H9 (cell line): ENCODE results near the gene TMCC3. TPM values are rescaled to one million over a fixed set of nuclear protein-coding genes. Genes with fewer than 3 reads are reported as not detected.

Experiments used
- DNase-seq: peaks from one replicate; pipeline ENCODE4 v3.0.0-alpha.2; 2017
- H2AFZ ChIP-seq: one replicate; pipeline ENCODE4 v1.6.1; 2013; ENCODE audit warnings: mild to moderate bottlenecking, low read length, control low read depth, moderate library complexity
- H2AK5ac ChIP-seq: 2 replicates; pipeline ENCODE4 v1.6.1; 2013; ENCODE audit warnings: low read length, control low read depth, mixed read lengths; ENCODE audit not compliant: insufficient read length
- H2BK120ac ChIP-seq: one replicate; pipeline ENCODE4 v1.6.1; 2013; ENCODE audit warnings: low read depth, mild to moderate bottlenecking, low read length, control low read depth, inconsistent platforms; ENCODE audit not compliant: poor library complexity, severe bottlenecking
- H2BK12ac ChIP-seq: 2 replicates; pipeline ENCODE4 v1.6.1; 2013; ENCODE audit warnings: low read length, control low read depth, mixed read lengths, low read depth; ENCODE audit not compliant: insufficient read length
- H2BK15ac ChIP-seq: 2 replicates; pipeline ENCODE4 v1.6.1; 2013; ENCODE audit warnings: low read depth, low read length, control low read depth
- H2BK20ac ChIP-seq: one replicate; pipeline ENCODE4 v1.6.1; 2013; ENCODE audit warnings: low read depth, mild to moderate bottlenecking, low read length, control low read depth, inconsistent platforms; ENCODE audit not compliant: poor library complexity, severe bottlenecking
- H2BK5ac ChIP-seq: 2 replicates; pipeline ENCODE4 v1.6.1; 2013; ENCODE audit warnings: low read length, control low read depth, mixed read lengths; ENCODE audit not compliant: insufficient read length
- H3K14ac ChIP-seq: 2 replicates; pipeline ENCODE4 v1.6.1; 2013; ENCODE audit warnings: low read length, control low read depth; ENCODE audit not compliant: insufficient read depth
- H3K18ac ChIP-seq: 2 replicates; pipeline ENCODE4 v1.6.1; 2013; ENCODE audit warnings: low read depth, mild to moderate bottlenecking, mixed read lengths, low read length, control low read depth; ENCODE audit not compliant: insufficient read length
- H3K23ac ChIP-seq: 2 replicates; pipeline ENCODE4 v1.6.1; 2013; ENCODE audit warnings: low read length, control low read depth, mixed read lengths, low read depth; ENCODE audit not compliant: insufficient read length
- H3K23me2 ChIP-seq: 2 replicates; pipeline ENCODE4 v1.6.1; 2013; ENCODE audit warnings: low read depth, mild to moderate bottlenecking, mixed read lengths, low read length, control low read depth; ENCODE audit not compliant: insufficient read length, poor library complexity, severe bottlenecking
- H3K27ac ChIP-seq: 2 replicates; pipeline ENCODE4 v1.5.1; 2013; ENCODE audit warnings: low read length, control low read depth, mixed read lengths, low read depth; ENCODE audit not compliant: insufficient read length
- H3K27me3 ChIP-seq: 2 replicates; pipeline ENCODE4 v1.6.1; 2013; ENCODE audit warnings: low read length, control low read depth, inconsistent platforms; ENCODE audit not compliant: insufficient read depth
- H3K4ac ChIP-seq: 2 replicates; pipeline ENCODE4 v1.6.1; 2013; ENCODE audit warnings: low read depth, mild to moderate bottlenecking, control low read depth, inconsistent platforms, low read length, moderate library complexity
- H3K4me1 ChIP-seq: 2 replicates; pipeline ENCODE4 v1.6.1; 2013; ENCODE audit warnings: low read length, control low read depth, inconsistent platforms; ENCODE audit not compliant: insufficient read depth
- H3K4me2 ChIP-seq: 2 replicates; pipeline ENCODE4 v1.6.1; 2013; ENCODE audit warnings: low read length, control low read depth, mixed read lengths; ENCODE audit not compliant: insufficient read length, insufficient read depth
- H3K56ac ChIP-seq: 2 replicates; pipeline ENCODE4 v1.6.1; 2013; ENCODE audit warnings: low read depth, mild to moderate bottlenecking, mixed read lengths, low read length, control low read depth; ENCODE audit not compliant: insufficient read length
- H3K79me1 ChIP-seq: 2 replicates; pipeline ENCODE4 v1.6.1; 2013; ENCODE audit warnings: low read depth, mild to moderate bottlenecking, moderate library complexity, low read length, control low read depth, inconsistent platforms; ENCODE audit not compliant: insufficient read depth, poor library complexity, severe bottlenecking
- H3K79me2 ChIP-seq: 2 replicates; pipeline ENCODE4 v1.6.1; 2013; ENCODE audit warnings: low read length, control low read depth, inconsistent platforms; ENCODE audit not compliant: insufficient read depth
- H3K9ac ChIP-seq: 2 replicates; pipeline ENCODE4 v1.6.1; 2013; ENCODE audit warnings: low read length, control low read depth, mixed read lengths; ENCODE audit not compliant: insufficient read length; ENCODE audit errors: extremely low read depth
- H3K9me3 ChIP-seq: one replicate; pipeline ENCODE4 v1.6.1; 2013; ENCODE audit warnings: low read depth, low read length, inconsistent platforms; ENCODE audit not compliant: control insufficient read depth
- H3T11ph ChIP-seq: one replicate; pipeline ENCODE4 v1.6.1; 2013; ENCODE audit warnings: mild to moderate bottlenecking, low read length, control low read depth, inconsistent platforms
- H4K20me1 ChIP-seq: one replicate; pipeline ENCODE4 v1.6.1; 2013; ENCODE audit not compliant: control insufficient read depth, insufficient read length, insufficient read depth
- H4K5ac ChIP-seq: 2 replicates; pipeline ENCODE4 v1.6.1; 2013; ENCODE audit warnings: low read depth, mild to moderate bottlenecking, mixed read lengths, low read length, control low read depth; ENCODE audit not compliant: insufficient read length
- H4K8ac ChIP-seq: replicated peaks from 2 replicates; pipeline ENCODE4 v1.6.1; 2013; ENCODE audit warnings: low read length, control low read depth, mixed read lengths, low read depth; ENCODE audit not compliant: insufficient read length
- H4K91ac ChIP-seq: 2 replicates; pipeline ENCODE4 v1.6.1; 2013; ENCODE audit warnings: low read depth, mild to moderate bottlenecking, moderate library complexity, mixed read lengths, low read length, control low read depth; ENCODE audit not compliant: insufficient read length
- H3K27ac Mint-ChIP-seq, 3 experiments: 2 replicates in 2 of 3; 3 replicates in 1 of 3; pipeline ENCODE4 v1.8.0; 2020 to 2021; ENCODE audit warnings: mixed read lengths in 3 of 3, mild to moderate bottlenecking in 1 of 3, moderate library complexity in 1 of 3
- H3K27me3 Mint-ChIP-seq: 2 replicates; pipeline ENCODE4 v1.8.0; 2021; ENCODE audit warnings: low read depth, mild to moderate bottlenecking, moderate library complexity, mixed read lengths
- H3K36me3 Mint-ChIP-seq, 3 experiments: 2 replicates in 2 of 3; 3 replicates in 1 of 3; pipeline ENCODE4 v1.8.0; 2020 to 2021; ENCODE audit warnings: low read depth in 3 of 3, mixed read lengths in 3 of 3; ENCODE audit not compliant: insufficient read depth in 1 of 3
- H3K4me1 Mint-ChIP-seq, 2 experiments: 2 replicates each; pipeline ENCODE4 v1.8.0; 2020; ENCODE audit warnings: mixed read lengths in 2 of 2
- H3K4me3 Mint-ChIP-seq, 2 experiments: 2 replicates in 1 of 2; 3 replicates in 1 of 2; pipeline ENCODE4 v1.8.0; 2020 to 2021; ENCODE audit warnings: mild to moderate bottlenecking in 2 of 2, mixed read lengths in 2 of 2, moderate library complexity in 1 of 2
- H3K9me3 Mint-ChIP-seq, 2 experiments: 2 replicates in 1 of 2; 3 replicates in 1 of 2; pipeline ENCODE4 v1.8.0; 2020; ENCODE audit warnings: mild to moderate bottlenecking in 2 of 2, mixed read lengths in 2 of 2, moderate library complexity in 1 of 2
- CTCF ChIP-seq: fragments of 200-600 bp; sonication (generic); conservative IDR thresholded peaks from 3 replicates; pipeline ENCODE4 v1.8.0; 2021; ENCODE audit warnings: antibody characterized with exemption, mild to moderate bottlenecking
- WGBS: extraction: QIAGEN DNeasy Blood & Tissue Kit; methylation state at CpG from one replicate; pipeline ENCODE4 v1.1.7; 2013; ENCODE audit warnings: missing lambda C conversion rate, low lambda C conversion rate, mixed read lengths; ENCODE audit not compliant: insufficient read length; ENCODE audit errors: extremely low coverage; 5-methylcytosine and 5-hydroxymethylcytosine counted together
- total RNA-seq: library from RNA; stranded (reverse); gene quantifications from 2 replicates; pipeline ENCODE4 v1.2.1, GENCODE V29; 2021

Gene TMCC3
- total RNA-seq, 1 experiment from 2014 or later: 0.87 TPM

GRCh38 chr12:94575645-94576403 is 74.5 kb downstream of the TMCC3 start:
- Histone ChIP-seq H3K23ac (no peak overlapping the region), H2BK5ac (no peak overlapping the region), H3K27me3 (no peaks in the 10 kb centered on the region), H2BK120ac (no peak overlapping the region), H2BK20ac (no peak overlapping the region), H3K14ac (no peak overlapping the region), H3K79me1 (no peaks in the 10 kb centered on the region), H4K20me1 (no peaks in the 10 kb centered on the region), H2AFZ (no peak overlapping the region), H2AK5ac (no peak overlapping the region), H3K4me1 (no peaks in the 10 kb centered on the region), H2BK15ac (no peak overlapping the region), H3K56ac (no peak overlapping the region), H3K4me2 (no peak overlapping the region), H3K9ac (no peak overlapping the region), H4K5ac (no peak overlapping the region), H3K79me2 (no peaks in the 10 kb centered on the region), H3K27ac (no peak overlapping the region), H4K8ac (no peak overlapping the region), H3K18ac (no peak overlapping the region), H3T11ph (no peak overlapping the region), H3K23me2 (no peaks in the 10 kb centered on the region), H2BK12ac (no peak overlapping the region), H3K4ac (no peak overlapping the region), H3K9me3 (no peaks in the 10 kb centered on the region), H4K91ac (no peak overlapping the region)
- DNase-seq: peak; percentile 48
- H3K36me3 Mint-ChIP-seq: no peaks in the 10 kb centered on the region
- H3K4me1 Mint-ChIP-seq: peaks cover 0 to 10% of the 10 kb centered on the region in 2 experiments; a peak in 1 of 4 replicates
- H3K27ac Mint-ChIP-seq: peak overlapping the region in 1 of 3 experiments; percentile 18; a peak in 2 of 7 replicates
- no peak; the same call in 2 of the 3 replicates for TF ChIP-seq CTCF
- H3K9me3 Mint-ChIP-seq: no peaks in the 10 kb centered on the region
- H3K4me3 Mint-ChIP-seq: no peak overlapping the region
- WGBS: no CpG with 5 or more reads among the region's 12 CpGs
- no peaks in the 10 kb centered on the region for H3K27me3 Mint-ChIP-seq
